Measurements from ENCODE around the gene KRT74.

KRT74 gene

DNA sequence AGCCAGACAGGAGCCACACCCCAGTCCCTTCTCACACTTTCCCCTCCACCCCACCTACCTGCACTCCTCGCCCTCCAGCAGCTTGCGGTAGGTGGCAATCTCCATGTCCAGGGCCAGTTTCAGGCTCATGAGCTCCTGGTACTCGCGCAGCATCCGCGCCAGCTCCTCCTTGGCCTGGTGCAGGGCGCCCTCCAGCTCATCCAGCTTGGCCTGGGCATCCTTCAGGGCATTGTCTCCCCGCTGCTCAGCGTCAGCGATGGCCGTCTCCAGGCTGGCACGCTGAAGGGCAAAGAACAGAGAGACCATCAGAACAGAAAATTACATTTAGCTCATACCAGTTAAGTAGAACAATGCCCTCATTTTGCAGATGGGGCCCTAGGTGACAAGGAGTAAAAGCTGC is 5.5 kb downstream of the KRT74 start:
- no peak for DNase-seq

DNA sequence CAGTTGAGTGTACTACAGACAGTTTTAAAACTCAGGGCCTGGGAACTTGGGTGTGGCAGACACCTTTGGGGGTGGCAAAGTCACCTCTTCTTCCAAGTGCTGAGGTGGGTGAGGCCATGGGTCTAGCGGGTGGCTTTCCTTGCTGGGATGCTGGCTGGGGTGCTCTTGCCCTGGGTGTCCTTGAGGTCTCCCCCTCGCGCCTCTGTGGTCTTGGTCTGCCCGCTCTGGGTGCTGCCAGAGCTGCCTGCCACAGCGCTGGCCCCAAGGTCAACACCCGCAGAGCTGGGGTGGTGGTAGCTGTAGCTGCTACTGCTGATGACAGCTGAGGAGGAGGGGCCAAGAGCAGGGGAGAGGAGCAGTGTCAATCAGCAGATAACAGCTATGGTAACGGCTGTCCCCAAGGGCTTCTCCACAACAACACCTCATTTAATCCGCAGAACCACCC is 6.8 kb downstream of the KRT74 start:
- DNase-seq, result no peak

DNA sequence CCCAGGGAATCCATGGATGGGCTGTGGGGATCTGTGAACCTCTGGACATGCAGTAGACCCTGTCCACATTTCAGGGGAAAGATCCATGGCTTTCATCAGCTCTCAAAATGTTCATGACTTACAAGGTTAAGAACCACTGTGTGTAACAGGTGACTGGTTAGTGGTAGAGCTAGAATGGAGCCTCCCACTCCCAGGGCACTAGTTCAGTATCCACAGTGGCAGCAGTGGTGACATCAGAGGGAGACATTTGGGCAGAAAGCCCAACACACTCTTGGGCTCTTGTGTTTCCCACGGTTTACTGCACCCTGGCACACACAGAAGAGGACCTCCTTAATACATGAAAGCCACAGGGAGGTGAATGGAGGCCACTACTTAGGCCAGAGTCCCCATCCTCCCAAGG is 9.1 kb downstream of the KRT74 start:
- no peak for DNase-seq

DNA sequence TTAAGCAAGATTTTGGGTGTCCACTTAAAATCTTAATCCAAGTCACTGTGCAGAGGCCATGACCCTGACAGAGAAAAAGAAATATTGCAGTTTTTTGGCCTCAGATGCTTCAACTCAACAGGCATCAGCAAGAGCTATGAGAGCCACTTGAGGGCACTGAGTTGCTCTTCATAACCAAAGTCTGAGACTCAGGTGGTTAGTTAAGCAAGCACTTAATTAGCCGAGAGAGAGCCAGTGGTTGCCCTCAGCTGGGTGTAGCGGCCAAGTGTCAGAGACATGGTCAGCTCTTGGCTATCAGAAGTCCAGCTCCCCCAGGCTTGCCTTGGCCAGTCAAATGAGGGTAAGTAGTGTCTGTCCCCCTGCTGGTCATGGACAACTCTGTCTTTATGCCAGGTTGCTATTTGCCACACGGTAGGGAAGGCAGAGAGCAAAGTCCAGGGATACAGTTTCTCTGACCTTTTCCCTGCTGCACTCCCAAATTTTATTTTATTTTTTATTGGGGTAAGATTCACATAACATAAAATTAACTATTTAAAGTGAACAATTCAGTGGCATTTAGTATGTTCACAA is 11.7 kb downstream of the KRT74 start:
- DNase-seq, result no peak

DNA sequence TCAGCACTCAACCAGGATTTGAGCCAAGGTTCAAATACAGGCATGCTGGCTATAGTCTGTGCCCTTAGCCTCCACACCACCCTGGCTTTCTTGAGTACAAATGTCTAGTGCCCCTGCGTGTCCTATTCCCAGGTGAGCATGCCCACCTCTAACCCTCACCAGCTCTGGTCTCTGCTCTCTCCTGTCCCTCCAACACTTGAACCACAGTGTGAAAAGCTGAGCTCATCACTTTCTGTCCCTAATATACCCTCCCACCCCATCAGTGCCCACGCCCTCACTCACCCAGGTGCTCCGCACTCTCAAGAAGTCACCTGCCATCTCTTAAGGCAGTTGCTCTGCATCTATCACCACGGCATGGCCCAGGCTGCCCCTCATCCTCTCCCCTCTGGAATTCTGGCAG is 13.7 kb downstream of the KRT74 start:
- no peak for DNase-seq

DNA sequence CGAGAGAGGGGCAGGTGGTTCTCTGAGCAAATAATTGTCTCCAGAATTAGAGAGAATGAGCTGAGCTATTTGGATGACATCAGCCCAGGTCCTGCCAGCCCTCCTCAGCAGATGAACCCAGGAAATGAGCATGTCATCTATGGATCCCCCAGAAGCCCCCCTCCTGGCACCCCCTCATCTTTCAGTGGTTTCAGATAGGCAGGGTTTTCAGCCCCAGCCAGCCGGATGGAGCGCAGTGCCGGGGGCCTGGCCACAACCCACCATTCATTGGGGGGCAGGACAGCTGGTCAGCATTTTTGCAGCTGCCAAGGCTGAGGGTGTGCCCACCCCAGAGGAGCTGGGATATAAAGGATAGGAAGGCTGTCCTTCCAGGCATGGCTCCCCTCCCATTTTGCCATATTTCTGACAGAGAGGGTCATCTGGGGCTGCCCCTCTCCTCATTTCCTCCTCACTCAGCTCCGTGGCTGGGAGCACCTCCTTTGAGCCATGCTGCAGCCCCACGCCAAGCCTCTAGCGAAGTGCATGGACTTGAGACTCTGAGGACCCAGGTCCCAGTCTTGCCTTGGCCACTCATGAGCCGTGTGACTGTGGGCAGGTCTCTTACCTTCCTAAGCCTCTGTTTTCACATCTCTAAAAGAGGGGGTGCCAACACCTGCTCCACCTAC is 14.7 kb downstream of the KRT74 start:
- no peak for DNase-seq

DNA sequence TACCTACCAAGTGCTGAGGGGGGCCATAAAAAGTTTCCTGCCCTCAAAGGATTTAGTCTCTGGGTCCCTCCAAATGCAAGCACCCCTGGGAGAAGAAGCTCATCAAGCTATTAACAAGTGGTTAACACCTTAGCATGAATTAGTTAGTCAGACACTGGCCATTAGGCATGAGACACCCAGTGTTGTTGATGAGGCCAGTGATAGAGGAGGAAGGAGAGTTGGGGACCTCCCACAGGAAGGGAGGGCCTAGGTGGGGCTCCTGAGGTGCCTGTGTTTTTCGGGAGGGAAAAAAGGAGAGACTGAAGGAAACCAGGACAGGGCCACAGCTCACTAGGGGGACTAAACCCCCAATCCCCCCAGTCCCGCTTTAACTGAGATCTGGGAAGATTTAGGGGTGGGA is 16.2 kb downstream of the KRT74 start:
- DNase-seq, result no peak

DNA sequence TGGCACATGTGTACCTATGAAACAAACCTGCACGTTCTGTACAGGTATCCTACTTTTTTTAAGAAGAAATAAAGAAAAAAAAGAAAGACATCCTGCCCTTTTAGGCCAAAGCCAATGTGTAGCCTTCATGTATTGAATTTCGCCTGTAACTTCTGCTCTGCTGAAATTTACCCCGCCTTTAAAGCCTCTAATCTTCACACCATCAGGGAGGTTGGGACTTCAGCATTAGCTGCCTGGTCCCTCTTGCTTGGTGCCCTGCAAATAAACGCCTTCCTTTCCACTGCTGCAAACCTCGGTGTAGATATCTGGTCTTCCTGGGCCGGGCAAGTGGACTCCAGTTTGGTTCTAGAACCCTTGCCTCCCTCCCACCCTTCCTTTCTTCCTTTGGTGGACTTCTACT is 18.1 kb downstream of the KRT74 start:
- DNase-seq, result no peak

DNA sequence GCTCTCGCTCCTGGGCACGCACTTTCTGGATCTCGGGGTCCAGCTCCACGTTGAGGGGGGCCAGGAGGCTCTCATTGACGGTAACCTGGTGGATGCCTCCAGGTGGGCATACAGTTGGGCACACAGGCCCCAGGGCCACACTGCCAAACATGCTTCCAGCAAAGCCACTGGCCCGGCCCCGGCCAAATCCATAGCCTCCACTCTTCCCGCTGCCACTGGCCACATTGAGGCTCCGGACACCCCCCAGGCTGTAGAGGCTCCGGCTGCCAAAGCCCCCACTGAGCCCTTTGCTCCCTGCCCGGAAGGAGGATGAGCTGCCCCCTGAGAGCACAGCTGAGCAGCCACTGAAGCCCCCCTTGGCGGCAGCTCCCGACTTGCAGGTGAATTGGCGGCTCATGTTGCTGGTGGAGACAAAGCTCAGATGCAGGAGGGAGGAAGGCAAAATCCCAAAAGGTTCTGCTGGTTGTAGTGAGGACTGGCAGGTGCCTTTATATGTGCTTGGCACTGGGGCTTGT is 20.9 kb downstream of the KRT74 start, which contains the start of gene KRT71:
Gene KRT71 (minus strand): TSS at position 465 of the 515 bp plus-strand sequence. CDS start 68 bp downstream, at position 397.
- DNase-seq, result no peak

DNA sequence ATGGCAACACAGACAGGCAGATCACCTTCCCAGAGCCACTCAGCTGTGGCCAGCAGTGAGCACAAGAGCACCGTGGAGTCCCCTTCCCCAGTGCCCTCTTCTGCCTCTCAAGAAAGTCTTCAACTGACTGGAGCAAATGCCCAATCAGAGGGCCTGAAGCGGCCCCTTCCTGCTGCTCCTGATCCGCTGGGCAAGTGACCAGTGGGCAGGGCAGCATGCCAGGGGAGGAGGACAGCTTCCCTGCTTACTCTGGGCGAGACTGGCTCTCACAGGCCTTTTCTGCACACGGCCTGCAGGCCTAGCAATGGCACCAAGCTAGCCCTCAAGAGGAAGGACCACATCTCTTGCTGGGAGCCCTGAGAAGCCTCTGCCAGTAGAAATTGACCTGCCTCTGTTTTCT is 21.6 kb downstream of the KRT74 start:
- no peak for DNase-seq

DNA sequence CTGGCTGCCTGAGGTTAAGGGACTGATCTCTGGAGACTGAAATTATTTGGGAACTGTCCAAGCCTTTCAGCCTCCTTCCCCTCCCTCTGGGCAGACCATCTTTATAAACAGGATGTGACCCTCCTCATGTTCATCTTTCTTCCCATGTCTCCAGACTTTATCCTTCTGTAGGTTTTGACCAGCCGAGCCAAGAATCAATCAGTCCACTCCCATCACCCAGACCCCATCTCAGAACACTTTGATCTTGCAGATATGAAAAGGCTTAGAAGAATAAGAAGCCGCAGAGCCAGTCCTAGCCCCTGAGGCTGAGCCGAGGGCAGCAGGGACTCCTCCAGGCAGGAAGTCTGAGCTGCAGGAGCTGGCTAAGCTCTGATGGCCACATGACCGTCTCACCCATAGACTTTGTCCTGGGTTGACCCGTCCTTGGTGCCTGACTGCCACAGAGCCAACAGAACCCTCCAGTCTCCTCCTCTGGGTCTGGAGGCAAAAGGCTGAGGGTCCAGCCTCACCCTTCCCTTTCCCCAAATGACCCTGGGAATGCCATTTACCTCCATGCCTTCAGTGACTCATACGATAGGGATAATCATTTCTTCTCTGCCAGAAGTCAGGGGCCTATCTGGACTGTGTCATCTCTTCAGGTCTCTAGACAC is 22.3 kb downstream of the KRT74 start:
- no peak for DNase-seq

DNA sequence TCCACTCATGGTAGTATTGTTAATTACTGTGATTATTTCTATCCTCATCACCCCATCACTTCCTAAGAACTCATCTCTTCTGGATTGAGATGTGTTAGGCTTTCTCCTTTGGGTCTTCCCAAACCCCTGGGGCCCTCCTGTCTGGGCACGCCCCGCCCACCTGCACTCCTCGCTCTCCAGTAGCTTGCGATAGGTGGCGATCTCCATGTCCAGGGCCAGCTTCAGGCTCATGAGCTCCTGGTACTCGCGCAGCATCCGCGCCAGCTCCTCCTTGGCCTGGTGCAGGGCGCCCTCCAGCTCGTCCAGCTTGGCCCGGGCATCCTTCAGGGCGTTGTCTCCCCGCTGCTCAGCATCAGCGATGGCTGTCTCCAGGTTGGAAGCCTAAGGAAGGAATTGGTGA is 27.5 kb downstream of the KRT74 start:
- no peak for DNase-seq

DNA sequence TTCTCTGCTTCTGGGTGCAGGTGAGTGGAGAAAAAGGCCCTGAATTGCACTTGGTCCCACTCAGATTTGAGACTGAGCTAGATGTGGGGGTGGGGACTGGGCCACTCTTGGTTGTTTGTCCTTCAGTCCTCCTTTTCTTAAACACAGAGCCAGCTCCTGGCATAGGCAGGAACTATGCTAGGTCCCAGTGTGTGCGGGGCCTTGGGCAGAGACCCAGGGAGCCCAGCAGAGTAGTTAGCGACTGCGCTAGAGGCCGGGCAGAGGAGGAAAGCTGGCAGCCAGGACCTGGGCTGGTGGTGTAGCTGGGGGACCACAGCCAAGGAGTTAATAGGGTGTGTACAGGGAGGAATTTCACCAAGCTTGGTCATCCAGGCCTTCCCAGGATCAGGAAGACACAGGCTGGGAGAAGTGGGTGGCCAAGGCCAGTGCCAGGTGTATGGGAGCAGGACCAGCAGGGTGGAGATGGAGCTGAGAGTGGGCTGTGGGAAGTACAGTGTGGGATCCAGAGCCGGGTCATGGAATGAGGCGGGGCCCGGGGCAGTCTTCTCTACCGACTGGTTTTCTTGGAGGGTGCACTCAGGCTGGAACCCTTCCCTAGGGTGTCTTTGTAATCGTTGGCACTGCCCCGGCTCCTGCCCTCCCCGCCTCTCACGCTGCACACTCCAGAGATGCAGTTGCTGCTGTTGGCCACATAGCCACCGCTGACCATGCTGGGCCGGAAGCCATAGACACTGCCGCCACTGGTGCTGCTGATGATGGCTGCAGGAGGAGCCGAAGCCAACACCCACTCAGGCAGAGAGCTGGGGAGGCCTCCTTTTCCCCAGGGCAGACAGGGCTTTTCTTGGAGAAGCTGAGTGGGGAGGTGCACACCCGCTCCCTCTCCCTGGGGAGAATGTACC is 29.4 kb downstream of the KRT74 start:
- DNase-seq, result no peak

DNA sequence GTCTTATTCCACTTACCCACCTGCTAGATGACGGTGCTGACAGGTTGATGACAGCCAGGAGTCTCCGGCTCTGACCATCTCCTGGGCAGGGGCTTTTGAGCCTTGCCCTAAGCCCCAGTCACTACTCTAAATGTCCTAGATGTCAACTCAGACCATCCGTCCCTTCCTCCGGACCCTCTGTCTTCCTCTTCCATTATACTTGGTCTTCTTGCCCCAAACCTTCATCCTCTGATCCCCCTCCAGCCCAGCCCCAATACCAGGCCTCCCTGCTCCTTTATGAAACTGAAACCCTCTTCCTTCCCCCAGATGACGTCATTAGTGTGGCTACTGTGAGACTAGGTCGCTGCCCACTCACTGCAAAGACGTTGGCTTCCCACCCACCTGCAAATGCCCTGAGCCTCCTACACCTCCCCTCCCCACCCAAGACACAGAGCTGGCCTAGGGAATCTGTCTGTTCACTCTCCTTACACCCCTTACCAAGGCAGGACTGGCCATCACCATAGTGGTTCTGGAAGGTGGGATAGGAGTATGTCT is 30.8 kb downstream of the KRT74 start:
- DNase-seq, result no peak

DNA sequence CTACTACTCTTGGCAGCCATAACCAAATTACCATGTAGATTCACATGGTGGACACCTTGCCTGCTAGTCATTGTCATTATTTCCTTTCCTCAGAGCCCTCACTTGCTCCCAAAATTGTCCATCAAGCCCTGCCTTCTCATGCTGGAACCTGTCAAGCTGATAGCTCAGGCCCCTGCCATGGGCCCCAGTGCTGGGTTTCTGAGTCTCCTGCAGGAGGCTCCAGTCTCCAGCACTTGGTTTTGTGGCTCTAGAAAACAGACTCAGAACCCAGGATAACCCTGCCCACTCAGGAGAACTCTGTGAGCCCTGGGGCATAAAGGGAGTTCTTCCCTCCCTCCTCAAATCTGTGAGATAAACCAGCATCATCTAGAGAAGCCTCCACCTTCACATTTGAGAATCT is 31.5 kb downstream of the KRT74 start:
- no peak for DNase-seq

DNA sequence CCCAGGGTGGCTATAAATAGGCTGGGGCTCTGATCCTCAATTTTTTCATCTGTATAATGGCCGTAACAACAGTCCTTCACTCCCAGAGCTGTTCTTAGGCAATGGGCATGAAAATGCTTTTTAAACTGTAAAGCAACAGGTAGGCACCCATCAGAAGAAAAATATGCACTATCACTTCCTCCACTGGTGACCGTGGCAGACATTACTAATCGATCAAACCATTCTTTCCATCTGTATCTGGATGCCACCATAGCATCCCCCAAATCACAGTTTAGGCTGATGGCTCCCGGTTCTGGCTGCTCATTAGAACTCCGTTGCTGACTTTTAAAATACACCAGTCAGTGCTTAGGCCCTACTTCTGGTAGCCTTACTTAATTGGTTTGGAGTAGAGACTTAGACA is 31.9 kb downstream of the KRT74 start:
- DNase-seq, result no peak

DNA sequence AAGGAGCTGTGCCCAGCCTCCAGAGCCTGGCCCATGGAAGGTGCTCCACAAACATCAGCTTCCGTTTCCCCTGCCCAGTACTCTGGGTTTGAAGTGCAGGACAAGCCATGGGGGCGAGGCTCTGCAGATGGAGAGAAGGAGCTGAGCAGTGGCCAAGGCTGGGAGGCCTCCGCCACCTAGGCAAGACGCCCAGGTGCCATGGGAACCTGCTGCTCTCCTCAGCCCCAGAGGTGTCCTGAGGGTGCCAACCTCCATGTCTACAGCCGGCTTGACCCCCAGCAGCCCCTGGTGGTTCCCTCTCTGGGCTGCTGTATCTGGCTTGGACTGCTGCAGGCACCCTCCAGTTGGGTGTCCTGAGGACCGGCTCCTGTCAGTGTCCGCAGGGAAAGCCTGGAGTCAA is 33.1 kb downstream of the KRT74 start:
- DNase-seq, result no peak

DNA sequence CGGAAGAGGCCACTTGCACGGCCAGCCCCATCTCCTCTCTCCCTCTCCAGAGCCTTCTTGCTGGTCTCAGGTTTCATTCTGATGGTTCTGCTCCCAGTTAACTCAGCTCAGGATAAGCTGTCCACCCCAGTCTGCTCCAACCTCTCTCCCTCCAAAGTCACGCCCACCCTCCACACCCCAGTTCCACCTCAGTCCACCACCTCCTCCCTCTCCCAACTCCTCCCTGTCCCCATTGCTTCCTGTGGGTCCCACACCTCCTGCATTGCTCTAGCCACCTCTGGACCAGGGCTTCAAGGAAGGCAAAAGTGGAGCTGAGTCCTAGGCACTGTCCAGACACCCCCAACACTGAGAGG is 33.8 kb downstream of the KRT74 start:
- no peak for DNase-seq

DNA sequence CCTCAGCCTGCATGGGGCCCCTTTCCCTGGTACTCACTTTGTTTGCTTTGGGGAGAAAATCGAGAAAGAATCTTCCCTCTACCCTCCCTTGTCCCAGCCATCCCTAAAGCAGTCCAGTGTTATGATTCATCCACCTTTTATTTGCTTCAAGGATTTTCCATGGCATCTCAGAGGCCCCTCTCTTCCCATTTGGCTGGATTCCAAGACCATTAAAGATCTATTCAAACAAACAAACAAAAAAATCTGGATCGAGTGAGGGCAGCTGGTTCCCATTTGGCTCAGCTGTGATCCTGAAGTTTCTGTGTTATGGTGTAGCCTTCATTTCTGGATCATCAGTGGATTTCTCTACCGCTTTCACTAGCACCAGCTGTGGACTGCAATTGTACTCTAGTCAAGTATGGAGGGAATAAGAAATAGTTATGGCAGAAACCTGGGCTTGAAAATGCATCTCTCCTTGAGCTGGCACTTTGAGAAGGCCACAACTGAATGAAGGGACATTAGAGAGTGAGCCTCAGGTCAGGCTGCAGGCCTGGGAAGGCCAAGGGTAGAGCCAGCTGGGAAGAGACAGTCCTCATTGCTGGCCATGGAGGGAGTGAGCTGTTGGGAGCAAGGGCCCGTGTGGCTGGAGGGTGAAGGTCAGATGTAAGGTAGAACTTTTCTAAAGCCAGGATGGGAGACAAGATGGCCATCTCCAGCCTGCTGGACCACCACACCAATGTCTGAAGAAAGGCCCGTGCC is 34.4 kb downstream of the KRT74 start:
- peak; percentile 66 for DNase-seq

DNA sequence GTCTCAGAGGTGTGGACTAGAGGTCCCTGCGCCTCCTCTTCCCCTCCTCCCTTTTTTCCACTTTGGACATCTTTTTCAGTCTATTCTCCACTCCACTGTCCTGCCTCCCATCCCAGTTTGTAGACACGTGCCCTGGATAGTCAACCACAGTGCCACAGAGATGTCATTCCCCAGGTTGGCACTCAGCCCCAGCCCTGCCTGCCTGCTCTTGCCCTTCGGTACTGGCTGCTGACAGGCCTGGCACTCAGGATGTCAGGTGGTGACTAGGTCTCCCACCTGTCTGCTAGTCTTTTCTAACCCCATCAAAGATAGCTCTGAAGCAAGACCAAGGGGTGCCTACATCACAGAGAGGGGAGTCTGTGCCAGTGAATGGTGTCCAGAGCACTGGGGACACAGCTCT is 36.5 kb downstream of the KRT74 start:
- no peak for DNase-seq

DNA sequence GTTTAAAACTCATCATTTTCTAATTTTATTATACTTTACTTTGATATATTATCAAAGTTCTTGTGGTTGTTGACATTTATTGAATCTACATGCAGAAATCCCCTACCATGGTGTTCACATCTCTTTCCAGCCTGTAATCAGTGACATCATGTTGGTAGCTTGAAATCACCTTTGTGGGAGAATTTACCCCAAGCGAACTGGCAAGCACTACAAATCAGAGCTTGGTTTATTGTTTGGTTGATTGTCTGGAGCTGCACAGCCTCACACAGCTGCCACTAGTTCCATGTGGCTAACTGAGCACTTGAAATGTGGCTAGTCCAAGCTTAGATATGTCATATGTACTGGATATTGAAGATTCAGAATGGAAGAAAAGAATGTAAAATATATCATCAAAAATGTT is 38.1 kb downstream of the KRT74 start:
- DNase-seq, result no peak

DNA sequence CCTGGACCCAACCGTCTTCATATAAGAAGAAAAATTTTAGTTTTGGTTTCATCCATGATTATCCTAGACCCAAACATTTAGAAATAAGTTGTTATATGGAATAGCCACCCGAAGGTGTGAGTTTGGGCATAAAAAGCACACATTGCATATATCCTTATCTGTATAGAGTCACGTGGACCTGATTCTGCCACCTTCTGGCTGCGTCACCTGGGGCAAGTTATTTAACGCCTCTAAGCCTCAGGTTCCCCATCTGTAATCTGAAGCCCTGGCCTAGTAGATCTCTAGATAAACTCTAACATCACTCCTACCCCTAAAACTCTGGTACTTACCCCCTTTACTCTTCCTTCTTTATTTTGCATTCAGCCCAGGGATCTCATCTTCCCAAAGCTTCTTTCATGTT is 39.2 kb downstream of the KRT74 start:
- no peak for DNase-seq

All from NCI-H187 treated with DMSO at 0.1 percent for 48 hours (cell line).